ENCODE measurements around the gene MAFG.

- TF ChIP-seq CTCF (conservative IDR thresholded peaks at IDR 0.05; ENCODE audit: low read length) (no peak), EZH2phosphoT487 (IDR thresholded peaks at IDR 0.05; ENCODE audit: borderline replicate concordance) (no peak)
These were observed 4.8 kb downstream of the MAFG start for GRCh38 chr17:81922566-81923301.
